Endothelial cell of umbilical vein (primary cell): Measurements from ENCODE around the gene MAMDC4. TPM values are rescaled to one million over a fixed set of nuclear protein-coding genes. Genes with fewer than 3 reads are reported as not detected.

ENCODE experiments used
- BruUV-seq: library from RNA; stranded (reverse); fragments of 400-500 nt; replicated peaks from 2 replicates; lab custom pipeline; 2021; lab: Mats Ljungman, UMichigan
- CTCF ChIA-PET: fragments of 300-600, 350-600 bp; sonication (Branson Sonifier 250); formaldehyde crosslinking; loops from one replicate; lab custom pipeline; 2021; ENCODE audit warnings: antibody characterized with exemption, inconsistent platforms; lab: Charles Lee
- POLR2A ChIA-PET: fragments of 300-600, 350-600 bp; sonication (Branson Sonifier 250); formaldehyde crosslinking; loops from one replicate; lab custom pipeline; 2021; ENCODE audit warnings: antibody characterized with exemption, inconsistent platforms; lab: Charles Lee
- DNase-seq: peaks from one replicate; pipeline ENCODE4 v3.0.0-alpha.2; 2011; ENCODE audit warnings: low read depth, low spot score
- FAIRE-seq: peaks from 2 replicates; lab custom pipeline; 2011; peaks lifted over from hg19 to GRCh38; lab: Jason Lieb, UNC
- H2AFZ ChIP-seq: 2 replicates; pipeline ENCODE4 v1.6.0; 2012; ENCODE audit warnings: low read depth, low read length, control low read depth, inconsistent platforms
- H3K27ac ChIP-seq: 2 replicates; pipeline ENCODE4 v1.5.1; 2011; ENCODE audit warnings: low read depth, mild to moderate bottlenecking, control low read depth, low read length, moderate library complexity; ENCODE audit not compliant: insufficient read depth
- H3K27me3 ChIP-seq, 2 experiments: 2 replicates each; pipeline versions ENCODE4 v1.6.0 to v1.6.1; 2011; ENCODE audit warnings: low read length in 2 of 2, mixed read lengths in 1 of 2; ENCODE audit not compliant: control insufficient read depth in 2 of 2, insufficient read depth in 2 of 2
- H3K36me3 ChIP-seq, 2 experiments: 2 replicates in 1 of 2; 3 replicates in 1 of 2; pipeline ENCODE4 v1.5.1; 2011; ENCODE audit warnings: low read length in 2 of 2, mild to moderate bottlenecking in 1 of 2, moderate library complexity in 1 of 2; ENCODE audit not compliant: control insufficient read depth in 2 of 2, insufficient read depth in 2 of 2; ENCODE audit errors: extremely low read depth in 1 of 2
- H3K4me1 ChIP-seq: 3 replicates; pipeline ENCODE4 v1.5.1; 2011; ENCODE audit warnings: mild to moderate bottlenecking, low read length; ENCODE audit not compliant: control insufficient read depth, insufficient read depth; ENCODE audit errors: extremely low read depth
- H3K4me2 ChIP-seq: 2 replicates; pipeline ENCODE4 v1.6.1; 2011; ENCODE audit warnings: low read length, control low read depth, mixed read lengths; ENCODE audit not compliant: insufficient read depth
- H3K4me3 ChIP-seq, 3 experiments: fragments of 200-600 bp in 1 of 3; sonication (generic), shearing (Covaris generic) in 1 of 3; replicated peaks in 1 of 3; 2 replicates each; pipeline ENCODE4 v1.5.1; 2011 to 2016; ENCODE audit warnings: control low read depth in 3 of 3, low read length in 3 of 3, mild to moderate bottlenecking in 2 of 3, inconsistent platforms in 1 of 3, low read depth in 1 of 3, moderate library complexity in 1 of 3; ENCODE audit not compliant: insufficient read depth in 1 of 3
- H3K79me2 ChIP-seq: 2 replicates; pipeline ENCODE4 v1.6.0; 2012; ENCODE audit warnings: low read length, inconsistent platforms; ENCODE audit not compliant: control insufficient read depth, insufficient read depth
- H3K9ac ChIP-seq: replicated peaks from 2 replicates; pipeline ENCODE3; 2011; ENCODE audit warnings: low read length, control low read depth; ENCODE audit not compliant: insufficient read depth; ENCODE audit errors: extremely low read depth
- H3K9me1 ChIP-seq: replicated peaks from 3 replicates; pipeline ENCODE4 v1.6.0; 2011; ENCODE audit warnings: mild to moderate bottlenecking, low read length; ENCODE audit not compliant: control insufficient read depth, insufficient read depth; ENCODE audit errors: extremely low read depth
- H3K9me3 ChIP-seq: replicated peaks from 2 replicates; pipeline ENCODE4 v1.5.1; 2012; ENCODE audit warnings: low read length, inconsistent platforms; ENCODE audit not compliant: control insufficient read depth, insufficient read depth
- H4K20me1 ChIP-seq: replicated peaks from 2 replicates; pipeline ENCODE3; 2011; ENCODE audit warnings: mild to moderate bottlenecking, low read length; ENCODE audit not compliant: control insufficient read depth, insufficient read depth; ENCODE audit errors: extremely low read depth
- CTCF ChIP-seq, 2 donors: IDR thresholded peaks; 1 replicate in 1 of 2; 2 replicates in 1 of 2; pipeline ENCODE4 v1.5.1; 2011; ENCODE audit warnings: low read length in 2 of 2, mild to moderate bottlenecking in 2 of 2, moderate library complexity in 2 of 2, control low read depth in 1 of 2, inconsistent platforms in 1 of 2, low read depth in 1 of 2; ENCODE audit not compliant: insufficient read depth in 1 of 2; ENCODE audit errors: extremely low read depth in 1 of 2
- EZH2 ChIP-seq: IDR thresholded peaks from 2 replicates; pipeline ENCODE4 v1.6.1; 2012; ENCODE audit warnings: borderline replicate concordance, low read depth, mild to moderate bottlenecking, moderate library complexity, low read length, inconsistent platforms; ENCODE audit not compliant: severe bottlenecking
- FOS ChIP-seq: IDR thresholded peaks from 2 replicates; pipeline ENCODE4 v1.6.1; 2011; ENCODE audit warnings: mild to moderate bottlenecking, low read length, moderate library complexity, borderline replicate concordance; ENCODE audit not compliant: insufficient read depth
- GATA2 ChIP-seq: IDR thresholded peaks from 2 replicates; pipeline ENCODE4 v1.7.0; 2011; ENCODE audit warnings: low read depth, mild to moderate bottlenecking, moderate library complexity, mixed read lengths, low read length; ENCODE audit not compliant: insufficient read length, insufficient read depth
- JUN ChIP-seq: IDR thresholded peaks from 2 replicates; pipeline ENCODE4 v1.6.1; 2011; ENCODE audit warnings: borderline replicate concordance, low read depth; ENCODE audit not compliant: insufficient read length, insufficient read depth
- MAX ChIP-seq: IDR thresholded peaks from 2 replicates; pipeline ENCODE4 v1.6.1; 2011; ENCODE audit not compliant: insufficient read depth, insufficient read length
- MYC ChIP-seq: IDR thresholded peaks from one replicate; pipeline ENCODE4 v1.6.1; 2011; ENCODE audit warnings: mild to moderate bottlenecking, low read depth, low read length
- POLR2A ChIP-seq: IDR thresholded peaks from 2 replicates; pipeline ENCODE4 v1.6.1; 2012; ENCODE audit warnings: low read depth, mild to moderate bottlenecking, control low read depth, low read length
- POLR2AphosphoS5 ChIP-seq: IDR thresholded peaks from 2 replicates; pipeline ENCODE4 v1.6.1; 2012; ENCODE audit warnings: low read depth, mild to moderate bottlenecking, control low read depth, low read length, moderate library complexity; ENCODE audit not compliant: insufficient read depth
- dilution Hi-C: fragments of 300-500 bp; cut with MboI; formaldehyde crosslinking; loops from one replicate; pipeline ENCODE4 v1.15.0; 2019; ENCODE audit warnings: low sequenced_read_pairs; ENCODE audit not compliant: extremely low pct_ligation_motif_present
- intact Hi-C: fragments of 100-400 bp; cut with micrococcal nuclease; formaldehyde crosslinking; loops from one replicate; pipeline ENCODE4 v1.10.0; 2022
- polyA plus RNA-seq, 4 experiments: library from polyadenylated mRNA; depleted of rRNA in 3 of 4; stranded (reverse) in 3 of 4; unstranded in 1 of 4; fragments of >200 nt; gene quantifications; 2 replicates each; pipeline versions ENCODE4 v1.2.1 to v1.2.3, GENCODE V29; 2011 to 2012; ENCODE audit warnings: missing spikeins in 1 of 4
- total RNA-seq: library from RNA; stranded (reverse); gene quantifications from 2 replicates; pipeline ENCODE4 v1.2.3, GENCODE V29; 2021

The MAMDC4 gene
- total and polyA plus RNA-seq, 2 donors (not counting 3 experiments of a cell fraction or from before 2014, with no cell fraction given) = 3.6 to 7.2 TPM

DNA sequence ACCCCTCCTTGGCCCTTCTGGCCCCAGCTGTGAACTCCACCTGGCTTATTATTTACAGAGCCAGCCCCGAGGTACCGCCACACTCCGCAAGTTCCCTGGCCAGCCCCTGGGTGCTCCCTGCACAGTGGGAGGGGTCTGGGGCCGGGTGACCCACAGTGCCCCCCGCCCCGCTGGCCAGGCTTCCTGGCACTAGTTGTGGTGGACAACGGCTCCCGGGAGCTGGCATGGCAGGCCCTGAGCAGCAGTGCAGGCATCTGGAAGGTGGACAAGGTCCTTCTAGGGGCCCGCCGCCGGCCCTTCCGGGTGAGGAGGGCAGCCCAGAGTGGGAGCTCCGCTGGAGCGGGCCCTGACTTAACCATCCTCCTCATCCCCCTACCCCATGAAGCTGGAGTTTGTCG lies 3.9 kb downstream of the MAMDC4 start:
- Histone ChIP-seq H3K27ac (no peak overlapping the region), H3K4me1 (no peaks in the 10 kb centered on the region), H3K4me3 (no peak overlapping the region), H2AFZ (no peak overlapping the region), H3K36me3 (no peaks in the 10 kb centered on the region), H3K4me2 (no peak overlapping the region), H3K9me3 (no peaks in the 10 kb centered on the region), H4K20me1 (no peaks in the 10 kb centered on the region), H3K79me2 (no peaks in the 10 kb centered on the region), H3K27me3 (no peaks in the 10 kb centered on the region), H3K9ac (no peak overlapping the region), H3K9me1 (no peaks in the 10 kb centered on the region)
- CTCF ChIA-PET = no interaction called here
- POLR2A ChIA-PET = no interaction called here
- no peak for TF ChIP-seq GATA2
- no peak for TF ChIP-seq CTCF (IDR thresholded peaks at IDR 0.05; ENCODE audit: extremely low read depth in 1 of 2, insufficient read depth in 1 of 2, low read depth in 1 of 2, low read length in 2 of 2)
- dilution Hi-C loops = no loop called here
- no TSS peak for BruUV-seq
- intact Hi-C loops = no loop called here
- DNase-seq (no peak), FAIRE-seq (no peak)

DNA sequence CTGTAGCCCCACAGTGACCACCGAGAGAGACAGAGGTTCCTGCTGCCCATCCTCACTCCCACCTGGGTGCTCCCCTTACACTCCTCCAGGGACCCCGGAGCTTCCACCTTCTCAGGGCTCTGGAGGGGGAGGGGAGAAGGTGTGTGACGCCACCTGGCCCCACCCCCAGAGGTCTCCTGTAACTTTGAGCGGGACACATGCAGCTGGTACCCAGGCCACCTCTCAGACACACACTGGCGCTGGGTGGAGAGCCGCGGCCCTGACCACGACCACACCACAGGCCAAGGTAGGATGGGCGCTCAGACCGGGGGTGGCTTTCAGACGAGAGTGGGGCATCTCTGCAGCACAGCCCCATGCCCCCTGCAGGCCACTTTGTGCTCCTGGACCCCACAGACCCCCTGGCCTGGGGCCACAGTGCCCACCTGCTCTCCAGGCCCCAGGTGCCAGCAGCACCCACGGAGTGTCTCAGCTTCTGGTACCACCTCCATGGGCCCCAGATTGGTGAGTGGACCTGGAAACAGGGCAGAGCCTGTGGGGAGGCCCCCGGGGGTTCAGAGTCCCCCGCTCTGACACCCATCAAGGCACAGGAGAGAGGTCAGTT lies 4.5 kb downstream of the MAMDC4 start:
- no peaks in the 10 kb centered on the region for H3K9me1 ChIP-seq
- H3K79me2 ChIP-seq = no peaks in the 10 kb centered on the region
- no peaks in the 10 kb centered on the region for H3K4me1 ChIP-seq
- no peaks in the 10 kb centered on the region for H4K20me1 ChIP-seq
- DNase-seq (no peak), FAIRE-seq (no peak)
- no TSS peak for BruUV-seq
- no peaks in the 10 kb centered on the region for H3K9me3 ChIP-seq
- intact Hi-C loops = no loop called here
- ChIA-PET CTCF (no interaction called here), POLR2A (no interaction called here)
- TF ChIP-seq MYC = no peak
- TF ChIP-seq FOS = no peak
- no peak for TF ChIP-seq GATA2
- no peak for TF ChIP-seq POLR2A
- TF ChIP-seq EZH2 = no peak
- no peak for TF ChIP-seq JUN
- TF ChIP-seq POLR2AphosphoS5 = no peak
- no peak for TF ChIP-seq CTCF (IDR thresholded peaks at IDR 0.05; ENCODE audit: extremely low read depth in 1 of 2, insufficient read depth in 1 of 2, low read depth in 1 of 2, low read length in 2 of 2)
- no peak for TF ChIP-seq MAX
- H3K4me2 ChIP-seq = no peak overlapping the region
- no peak overlapping the region for H3K4me3 ChIP-seq
- peaks cover 0 to 3% of the 10 kb centered on the region in 2 experiments for H3K36me3 ChIP-seq
- H2AFZ ChIP-seq = no peak overlapping the region
- H3K27ac ChIP-seq = no peak overlapping the region
- H3K27me3 ChIP-seq = no peaks in the 10 kb centered on the region
- dilution Hi-C loops = no loop called here
- no peak overlapping the region for H3K9ac ChIP-seq
